ENCODE data around the gene ZNF597. TPM values are rescaled to one million over a fixed set of nuclear protein-coding genes. Genes with fewer than 3 reads are reported as not detected.

The ZNF597 gene
- total and polyA plus RNA-seq, 10 of the 15 experiments (the other 5 are each of a cell fraction or from before 2014, with no cell fraction given): 0.80 to 2.8 (median 2.0) TPM

DNA sequence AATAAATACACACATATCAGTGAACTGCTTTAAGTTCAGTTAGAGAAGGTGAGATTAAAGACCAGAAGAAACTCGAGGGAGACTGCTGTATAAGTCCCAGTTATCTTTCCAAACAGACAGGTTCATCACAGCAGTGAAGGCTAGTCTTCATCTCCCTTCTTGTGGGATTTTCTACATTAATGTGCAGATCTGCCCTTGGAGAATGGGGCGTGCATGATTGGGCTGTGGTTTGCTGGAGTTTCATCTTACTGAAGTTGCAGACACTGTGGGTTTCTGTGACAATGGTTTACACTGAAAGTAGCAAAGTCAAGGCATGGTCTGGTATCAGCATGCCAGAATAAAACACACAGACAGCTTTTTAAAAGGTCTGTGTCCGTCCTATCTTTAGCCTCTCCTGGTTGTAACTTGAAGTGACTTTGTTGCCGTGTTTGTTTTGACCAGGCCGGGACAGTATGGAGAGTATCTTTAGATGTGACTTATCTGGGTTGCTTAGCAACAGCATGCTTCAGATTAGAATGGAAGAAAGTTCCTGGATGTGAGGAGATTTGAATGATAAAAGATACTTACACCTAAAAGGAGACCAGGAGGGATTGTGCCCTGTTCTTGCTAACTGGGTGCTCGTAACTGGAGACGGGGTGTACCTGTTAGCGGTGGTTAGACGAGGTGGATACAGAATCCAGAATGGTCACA lies 16.2 kb upstream of the ZNF597 start (continued):
- no peak for TF ChIP-seq ZNF384 (IDR thresholded peaks at IDR 0.05; ENCODE audit: borderline replicate concordance, low read depth, low read length)
- TF ChIP-seq YY1 (IDR thresholded peaks at IDR 0.05; ENCODE audit: low read depth, low read length): no peak
- no peak for TF ChIP-seq EED (IDR thresholded peaks at IDR 0.05; ENCODE audit: low read depth)
- no peak for TF ChIP-seq RBBP5 (conservative IDR thresholded peaks at IDR 0.05)
- no peak for TF ChIP-seq ZNF274 (IDR thresholded peaks at IDR 0.05; ENCODE audit: insufficient read depth, insufficient read length)
- no peak for TF ChIP-seq RELA (IDR thresholded peaks at IDR 0.05; ENCODE audit: borderline replicate concordance, partially characterized antibody)
- peak; percentile 45 for TF ChIP-seq RUNX3 (IDR thresholded peaks at IDR 0.05; ENCODE audit: low read length)

GRCh38 chr16:3458852-3459361 lies 15.6 kb upstream of the ZNF597 start:
- H3K9me3 ChIP-seq (replicated peaks; ENCODE audit: control insufficient read depth, insufficient read depth, low read length): no peaks in the 10 kb centered on the region
- FAIRE-seq: peak; percentile 59
- 5% methylated on average over 10 of the region's 10 CpGs for WGBS (ENCODE audit: insufficient coverage, insufficient replicate concordance, low lambda C conversion rate, missing lambda C conversion rate)
- H3K27me3 ChIP-seq (replicated peaks in 1 of 2; ENCODE audit: control insufficient read depth in 2 of 2, insufficient read depth in 2 of 2, low read length in 1 of 2): no peaks in the 10 kb centered on the region
- H3K27ac ChIP-seq (ENCODE audit: control insufficient read depth, insufficient read depth): peak overlapping the region; percentile 94
- H2AFZ ChIP-seq (ENCODE audit: control insufficient read depth, low read depth, low read length): no peak overlapping the region; the same call in none of the 2 replicates
- peak overlapping the region; percentile 79 for H3K9ac ChIP-seq (ENCODE audit: control insufficient read depth, insufficient read depth, low read length)
- ChIA-PET SMC1A (ENCODE audit: uncharacterized antibody, unreplicated experiment) (interaction anchor here (1.0 kb wide), 1 partner anchor 58 kb away, joined by 3 read pairs; the partner anchor contains the start of genes ZNF174 and ZSCAN32), CTCF (interaction anchor here (0.6 to 1.1 kb wide), 2 partner anchors 15 to 16 kb away, joined by 3 read pairs; no protein-coding TSS in a partner anchor), POLR2A (interaction anchor here (1.0 kb wide), 1 partner anchor 15 kb away, joined by 3 read pairs; no protein-coding TSS in a partner anchor), RAD21 (ENCODE audit: unreplicated experiment) (no interaction called here)
- H3K4me1 ChIP-seq (ENCODE audit: control insufficient read depth, insufficient read depth, low read length): peaks cover 21% of the 10 kb centered on the region
- H4K20me1 ChIP-seq (ENCODE audit: control insufficient read depth, insufficient read depth): no peaks in the 10 kb centered on the region; the same call in 1 of the 2 replicates
- peak overlapping the region; percentile 86 for H3K4me2 ChIP-seq (ENCODE audit: control insufficient read depth, insufficient read depth)
- no TSS peak for BruUV-seq (replicated peaks)
- in situ Hi-C loops (cut with MboI) (no loop called here), intact Hi-C loops (cut with micrococcal nuclease; ENCODE audit: unreplicated experiment) (loop anchor here (1.0 to 2.0 kb wide), 3 partner anchors 58 to 270 kb away; partner anchors contain the start of genes OR1F1, ZNF174 and ZSCAN32)
- peaks cover 60% of the 10 kb centered on the region for H3K79me2 ChIP-seq (ENCODE audit: control insufficient read depth, insufficient read depth, low read length)
- peak; percentile 64 for ATAC-seq
- no peak for DNase-seq (ENCODE audit: low read depth, low spot score)
- H3K4me3 ChIP-seq: peak overlapping the region; percentile 77
- H3K36me3 ChIP-seq (ENCODE audit: control insufficient read depth in 2 of 2, insufficient read depth in 2 of 2, low read length in 1 of 2): no peaks in the 10 kb centered on the region
- TF ChIP-seq CREM (IDR thresholded peaks at IDR 0.05; ENCODE audit: low read depth): no peak
- TF ChIP-seq NR2C1 (IDR thresholded peaks at IDR 0.05): peak; percentile 54; the same call in 1 of the 2 replicates
- 0 out of 2 replicates have a peak, but pooled peaks have one; percentile 27 for TF ChIP-seq RUNX3 (IDR thresholded peaks at IDR 0.05; ENCODE audit: low read length)
- TF ChIP-seq ZBTB11 (CRISPR knock-in tag; IDR thresholded peaks at IDR 0.05): no peak
- TF ChIP-seq MTA2 (IDR thresholded peaks at IDR 0.05; ENCODE audit: low read depth): no peak
- no peak for TF ChIP-seq CHD1 (IDR thresholded peaks at IDR 0.05; ENCODE audit: low read depth, low read length)
- 0 out of 2 replicates have a peak, but pooled peaks have one; percentile 5 for TF ChIP-seq YY1 (IDR thresholded peaks at IDR 0.05; ENCODE audit: low read depth, low read length)
- TF ChIP-seq CREB1 (IDR thresholded peaks at IDR 0.05; ENCODE audit: low read depth): 0 out of 2 replicates have a peak, but pooled peaks have one; percentile 14
- TF ChIP-seq, protein P1, sequence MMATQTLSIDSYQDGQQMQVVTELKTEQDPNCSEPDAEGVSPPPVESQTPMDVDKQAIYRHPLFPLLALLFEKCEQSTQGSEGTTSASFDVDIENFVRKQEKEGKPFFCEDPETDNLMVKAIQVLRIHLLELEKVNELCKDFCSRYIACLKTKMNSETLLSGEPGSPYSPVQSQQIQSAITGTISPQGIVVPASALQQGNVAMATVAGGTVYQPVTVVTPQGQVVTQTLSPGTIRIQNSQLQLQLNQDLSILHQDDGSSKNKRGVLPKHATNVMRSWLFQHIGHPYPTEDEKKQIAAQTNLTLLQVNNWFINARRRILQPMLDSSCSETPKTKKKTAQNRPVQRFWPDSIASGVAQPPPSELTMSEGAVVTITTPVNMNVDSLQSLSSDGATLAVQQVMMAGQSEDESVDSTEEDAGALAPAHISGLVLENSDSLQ (IDR thresholded peaks at IDR 0.05): peak; percentile 6; the same call in 1 of the 2 replicates
- TF ChIP-seq, protein P2, sequence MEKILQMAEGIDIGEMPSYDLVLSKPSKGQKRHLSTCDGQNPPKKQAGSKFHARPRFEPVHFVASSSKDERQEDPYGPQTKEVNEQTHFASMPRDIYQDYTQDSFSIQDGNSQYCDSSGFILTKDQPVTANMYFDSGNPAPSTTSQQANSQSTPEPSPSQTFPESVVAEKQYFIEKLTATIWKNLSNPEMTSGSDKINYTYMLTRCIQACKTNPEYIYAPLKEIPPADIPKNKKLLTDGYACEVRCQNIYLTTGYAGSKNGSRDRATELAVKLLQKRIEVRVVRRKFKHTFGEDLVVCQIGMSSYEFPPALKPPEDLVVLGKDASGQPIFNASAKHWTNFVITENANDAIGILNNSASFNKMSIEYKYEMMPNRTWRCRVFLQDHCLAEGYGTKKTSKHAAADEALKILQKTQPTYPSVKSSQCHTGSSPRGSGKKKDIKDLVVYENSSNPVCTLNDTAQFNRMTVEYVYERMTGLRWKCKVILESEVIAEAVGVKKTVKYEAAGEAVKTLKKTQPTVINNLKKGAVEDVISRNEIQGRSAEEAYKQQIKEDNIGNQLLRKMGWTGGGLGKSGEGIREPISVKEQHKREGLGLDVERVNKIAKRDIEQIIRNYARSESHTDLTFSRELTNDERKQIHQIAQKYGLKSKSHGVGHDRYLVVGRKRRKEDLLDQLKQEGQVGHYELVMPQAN (conservative IDR thresholded peaks at IDR 0.05): 0 out of 2 replicates have a peak, but pooled peaks have one; percentile 48
